Measurements from ENCODE around the gene DEPDC5.

- TF ChIP-seq, protein P1, sequence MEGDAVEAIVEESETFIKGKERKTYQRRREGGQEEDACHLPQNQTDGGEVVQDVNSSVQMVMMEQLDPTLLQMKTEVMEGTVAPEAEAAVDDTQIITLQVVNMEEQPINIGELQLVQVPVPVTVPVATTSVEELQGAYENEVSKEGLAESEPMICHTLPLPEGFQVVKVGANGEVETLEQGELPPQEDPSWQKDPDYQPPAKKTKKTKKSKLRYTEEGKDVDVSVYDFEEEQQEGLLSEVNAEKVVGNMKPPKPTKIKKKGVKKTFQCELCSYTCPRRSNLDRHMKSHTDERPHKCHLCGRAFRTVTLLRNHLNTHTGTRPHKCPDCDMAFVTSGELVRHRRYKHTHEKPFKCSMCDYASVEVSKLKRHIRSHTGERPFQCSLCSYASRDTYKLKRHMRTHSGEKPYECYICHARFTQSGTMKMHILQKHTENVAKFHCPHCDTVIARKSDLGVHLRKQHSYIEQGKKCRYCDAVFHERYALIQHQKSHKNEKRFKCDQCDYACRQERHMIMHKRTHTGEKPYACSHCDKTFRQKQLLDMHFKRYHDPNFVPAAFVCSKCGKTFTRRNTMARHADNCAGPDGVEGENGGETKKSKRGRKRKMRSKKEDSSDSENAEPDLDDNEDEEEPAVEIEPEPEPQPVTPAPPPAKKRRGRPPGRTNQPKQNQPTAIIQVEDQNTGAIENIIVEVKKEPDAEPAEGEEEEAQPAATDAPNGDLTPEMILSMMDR (IDR thresholded peaks at IDR 0.05; ENCODE audit: low read depth, low read length, poor library complexity, severe bottlenecking): no peak
- TF ChIP-seq EZH2phosphoT487 (IDR thresholded peaks at IDR 0.05; ENCODE audit: borderline replicate concordance, low read length): no peak
Measured at GRCh38 chr22:31940506-31940905, 186.7 kb downstream of the DEPDC5 start.
